Muscle layer of duodenum (tissue), 2 donors: ENCODE results near the gene ARHGEF16.

Experiments
- H3K27ac ChIP-seq: one replicate; pipeline ENCODE4 v1.7.0; 2013; ENCODE audit warnings: mild to moderate bottlenecking, low read length
- H3K27me3 ChIP-seq: one replicate; pipeline ENCODE4 v1.7.0; 2013; ENCODE audit warnings: low read depth, mild to moderate bottlenecking, control low read depth, low read length
- H3K36me3 ChIP-seq, 2 donors: one replicate each; pipeline ENCODE4 v1.7.0; 2013; ENCODE audit warnings: low read length in 2 of 2, control low read depth in 1 of 2, mild to moderate bottlenecking in 1 of 2; ENCODE audit not compliant: insufficient read depth in 2 of 2, control insufficient read depth in 1 of 2
- H3K4me1 ChIP-seq, 2 donors: one replicate each; pipeline ENCODE4 v1.7.0; 2013; ENCODE audit warnings: low read length in 2 of 2, mild to moderate bottlenecking in 2 of 2, control low read depth in 1 of 2, moderate library complexity in 1 of 2; ENCODE audit not compliant: insufficient read depth in 2 of 2, control insufficient read depth in 1 of 2
- H3K4me3 ChIP-seq, 2 donors: one replicate each; pipeline ENCODE4 v1.7.0; 2013; ENCODE audit warnings: low read length in 2 of 2, low read depth in 1 of 2, mild to moderate bottlenecking in 1 of 2
- H3K9me3 ChIP-seq, 2 donors: one replicate each; pipeline ENCODE4 v1.7.0; 2013; ENCODE audit warnings: low read length in 2 of 2, control low read depth in 1 of 2, mild to moderate bottlenecking in 1 of 2; ENCODE audit not compliant: control insufficient read depth in 1 of 2
- donor health status: healthy.

The ARHGEF16 gene

DNA sequence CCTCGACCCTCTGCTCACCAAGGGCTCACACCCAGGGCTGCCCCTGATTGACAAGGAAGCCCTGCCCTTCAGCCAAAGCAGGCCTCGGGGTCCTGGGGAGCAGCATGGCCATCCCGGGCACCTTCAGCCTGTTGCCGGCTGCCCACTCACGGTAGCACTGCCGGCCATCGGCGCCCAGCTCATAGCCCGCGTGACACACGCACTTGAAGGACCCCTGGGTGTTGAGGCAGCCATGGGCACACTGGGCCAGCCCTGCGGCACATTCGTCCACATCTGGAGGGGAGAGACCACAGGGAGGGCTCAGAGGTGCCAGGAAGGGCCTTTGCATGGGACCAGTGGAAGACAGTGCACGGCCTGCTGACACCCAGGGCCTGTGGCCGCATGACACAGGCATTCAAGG lies 57.4 kb downstream of the ARHGEF16 start:
- Histone ChIP-seq H3K27me3 (no peaks in the 10 kb centered on the region), H3K4me3 (no peak overlapping the region), H3K36me3 (no peaks in the 10 kb centered on the region), H3K4me1 (peaks cover 0 to 5% of the 10 kb centered on the region in 2 donors), H3K9me3 (no peaks in the 10 kb centered on the region), H3K27ac (no peak overlapping the region)

GRCh38 chr1:3514404-3514803 lies 59.9 kb downstream of the ARHGEF16 start:
- H3K36me3 ChIP-seq: no peaks in the 10 kb centered on the region
- no peak overlapping the region for H3K4me3 ChIP-seq
- no peaks in the 10 kb centered on the region for H3K27me3 ChIP-seq
- H3K27ac ChIP-seq: no peak overlapping the region
- H3K4me1 ChIP-seq: peaks cover 0 to 12% of the 10 kb centered on the region in 2 donors
- no peaks in the 10 kb centered on the region for H3K9me3 ChIP-seq

- Histone ChIP-seq H3K9me3 (no peaks in the 10 kb centered on the region), H3K27ac (no peak overlapping the region), H3K27me3 (no peaks in the 10 kb centered on the region), H3K36me3 (no peaks in the 10 kb centered on the region), H3K4me1 (peaks cover 0 to 12% of the 10 kb centered on the region in 2 donors), H3K4me3 (no peak overlapping the region)
Measured at GRCh38 chr1:3515272-3515671, 60.8 kb downstream of the ARHGEF16 start.

DNA sequence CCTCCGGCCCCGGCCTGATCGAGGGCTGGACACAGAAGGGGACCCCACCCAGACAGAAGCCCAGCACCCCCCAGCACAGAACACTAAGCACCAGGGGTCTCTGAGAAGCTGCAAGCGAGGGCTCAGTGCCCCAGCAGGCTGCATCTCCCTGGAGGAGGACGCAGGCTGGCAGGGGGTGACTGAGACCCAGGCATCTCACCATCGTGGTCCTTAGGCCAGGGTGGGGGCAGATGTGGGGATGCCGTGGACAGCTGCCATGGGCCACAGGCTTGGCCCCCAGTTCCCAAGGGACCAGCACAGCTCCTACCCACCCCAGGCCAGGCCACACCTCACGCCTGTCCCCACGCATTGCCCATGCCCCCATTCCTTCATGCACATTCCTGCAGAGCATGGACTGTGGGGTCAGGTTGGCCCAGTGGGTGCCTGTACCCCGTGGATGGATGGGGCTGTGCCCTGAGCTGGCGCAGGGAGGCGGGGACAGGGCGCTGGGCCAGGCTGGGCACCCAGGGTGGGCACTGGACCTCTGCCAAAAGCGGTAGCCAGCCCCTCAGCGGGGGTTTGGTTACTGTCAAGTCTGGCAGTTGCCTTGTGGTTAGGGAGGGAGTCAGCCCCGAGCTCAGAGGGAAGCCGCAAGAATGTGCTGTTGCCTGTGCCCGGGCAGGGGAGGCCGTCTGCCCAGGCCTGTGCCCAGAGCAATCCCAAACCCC lies 61.5 kb downstream of the ARHGEF16 start:
- no peak overlapping the region for H3K27ac ChIP-seq
- no peaks in the 10 kb centered on the region for H3K9me3 ChIP-seq
- peaks cover 0 to 12% of the 10 kb centered on the region in 2 donors for H3K4me1 ChIP-seq
- H3K27me3 ChIP-seq: no peaks in the 10 kb centered on the region
- no peak overlapping the region for H3K4me3 ChIP-seq
- H3K36me3 ChIP-seq: no peaks in the 10 kb centered on the region

GRCh38 chr1:3516481-3516869 lies 62.0 kb downstream of the ARHGEF16 start:
- Histone ChIP-seq H3K27ac (no peak overlapping the region), H3K9me3 (no peaks in the 10 kb centered on the region), H3K36me3 (no peaks in the 10 kb centered on the region), H3K4me3 (no peak overlapping the region), H3K27me3 (no peaks in the 10 kb centered on the region), H3K4me1 (peaks cover 0 to 12% of the 10 kb centered on the region in 2 donors)

DNA sequence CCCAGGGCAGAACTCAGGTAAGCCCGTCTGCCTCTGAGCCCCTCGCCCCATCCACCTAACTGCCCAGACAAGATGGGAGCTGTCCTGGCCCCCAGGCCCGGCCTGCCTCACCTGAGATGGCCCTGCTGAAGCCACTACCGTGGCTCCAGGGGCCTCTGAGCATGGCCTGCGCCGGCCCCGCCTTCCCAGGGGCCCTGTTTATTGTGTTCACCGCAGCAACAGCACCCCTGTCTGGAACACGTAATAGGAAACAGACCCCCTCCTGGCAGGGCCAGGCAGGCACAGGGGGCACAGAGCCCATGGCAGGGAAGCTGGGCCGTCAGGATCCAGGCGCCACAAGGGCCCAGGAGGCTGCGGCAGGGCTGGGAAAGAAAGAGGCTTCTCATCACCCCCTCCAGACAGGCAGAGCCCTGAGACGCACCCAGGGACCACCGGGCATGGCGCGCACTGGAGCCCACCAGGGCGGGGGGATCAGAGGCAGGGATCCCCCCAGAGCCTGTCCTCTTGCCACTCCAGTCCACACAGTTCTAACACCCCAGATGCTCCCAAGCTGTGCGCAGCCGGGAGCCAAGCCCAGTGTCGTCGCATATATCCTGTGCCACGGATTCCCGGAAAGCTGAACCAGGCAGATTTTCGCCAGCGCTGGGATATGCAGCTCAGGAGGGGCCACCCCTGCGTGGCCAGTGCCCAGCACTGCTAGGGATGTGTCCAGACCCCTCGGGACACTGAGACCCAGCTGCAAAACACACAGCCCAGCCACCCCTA lies 62.6 kb downstream of the ARHGEF16 start:
- no peak overlapping the region for H3K4me3 ChIP-seq
- H3K27ac ChIP-seq: no peak overlapping the region
- H3K9me3 ChIP-seq: no peaks in the 10 kb centered on the region
- H3K36me3 ChIP-seq: no peaks in the 10 kb centered on the region
- no peaks in the 10 kb centered on the region for H3K27me3 ChIP-seq
- H3K4me1 ChIP-seq: peaks cover 0 to 12% of the 10 kb centered on the region in 2 donors

DNA sequence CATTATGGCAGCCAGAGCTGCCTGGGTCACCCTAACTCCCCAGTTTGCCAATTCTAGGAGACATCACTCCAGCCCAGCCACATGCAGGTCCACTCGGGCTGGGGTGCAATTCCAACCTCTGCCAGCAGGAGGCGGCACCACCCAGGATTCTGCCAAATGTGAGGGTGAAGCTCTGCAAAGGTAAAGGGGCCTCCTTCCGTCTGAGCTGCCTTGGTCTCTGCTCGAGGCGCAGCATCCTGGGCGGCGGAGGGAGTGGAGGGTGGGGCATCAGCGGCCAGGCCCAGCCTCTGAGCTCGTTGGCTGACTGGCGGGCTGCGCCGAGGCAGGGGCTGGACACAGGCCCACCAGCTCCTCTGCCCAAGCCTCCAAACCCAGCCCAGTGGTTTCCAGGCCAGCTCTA lies 63.8 kb downstream of the ARHGEF16 start:
- Histone ChIP-seq H3K4me3 (no peak overlapping the region), H3K36me3 (no peaks in the 10 kb centered on the region)

GRCh38 chr1:3518756-3519155 lies 64.3 kb downstream of the ARHGEF16 start:
- Histone ChIP-seq H3K4me3 (no peak overlapping the region), H3K27ac (no peak overlapping the region), H3K4me1 (peaks cover 0 to 12% of the 10 kb centered on the region in 2 donors), H3K9me3 (no peaks in the 10 kb centered on the region), H3K27me3 (no peaks in the 10 kb centered on the region), H3K36me3 (no peaks in the 10 kb centered on the region)

More for the DNA sequence above, 63.8 kb downstream of the ARHGEF16 start:
- H3K27me3 ChIP-seq: no peaks in the 10 kb centered on the region
- H3K9me3 ChIP-seq: no peaks in the 10 kb centered on the region
- H3K27ac ChIP-seq: no peak overlapping the region
- H3K4me1 ChIP-seq: peaks cover 0 to 12% of the 10 kb centered on the region in 2 donors

DNA sequence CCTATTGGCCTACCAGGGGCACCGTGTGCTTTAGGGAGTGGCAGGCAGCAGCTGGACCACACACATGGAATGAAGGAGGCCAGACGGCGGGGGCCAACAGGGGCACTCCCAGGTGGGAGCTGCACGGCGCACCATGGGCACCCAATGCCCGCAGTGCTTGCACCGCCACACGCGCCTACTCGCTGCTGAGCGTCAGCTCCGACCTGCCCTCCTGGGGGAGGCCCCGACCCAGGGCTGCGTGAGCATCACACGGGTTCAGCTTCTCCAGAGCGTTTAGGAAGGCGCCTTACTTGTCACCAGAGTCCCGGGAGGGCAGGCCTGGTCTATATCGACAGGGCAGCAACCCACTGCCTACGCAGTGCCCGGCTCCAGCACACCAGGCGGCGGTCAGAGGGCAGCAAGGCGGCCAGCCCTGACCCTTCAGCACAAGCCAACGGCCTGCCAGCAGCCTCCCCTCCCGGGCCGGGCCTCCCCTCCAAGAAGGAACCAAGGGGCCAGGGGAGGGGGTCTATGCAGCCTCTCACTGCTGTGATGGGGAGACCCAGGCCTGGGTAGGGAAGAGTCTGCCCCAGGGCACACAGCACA lies 64.9 kb downstream of the ARHGEF16 start:
- Histone ChIP-seq H3K27me3 (no peaks in the 10 kb centered on the region), H3K4me1 (peaks cover 0 to 12% of the 10 kb centered on the region in 2 donors), H3K9me3 (no peaks in the 10 kb centered on the region), H3K27ac (no peak overlapping the region), H3K36me3 (no peaks in the 10 kb centered on the region), H3K4me3 (no peak overlapping the region)

GRCh38 chr1:3520419-3521378 lies 66.2 kb downstream of the ARHGEF16 start:
- no peaks in the 10 kb centered on the region for H3K36me3 ChIP-seq
- H3K27ac ChIP-seq: no peak overlapping the region
- no peaks in the 10 kb centered on the region for H3K9me3 ChIP-seq
- peaks cover 0 to 12% of the 10 kb centered on the region in 2 donors for H3K4me1 ChIP-seq
- H3K4me3 ChIP-seq: no peak overlapping the region
- no peaks in the 10 kb centered on the region for H3K27me3 ChIP-seq
